C4-2B (cell line): ENCODE data around the gene EFCAB8.

Experiments
- H3K27ac ChIP-seq: fragments of 450-650 bp; 2 replicates; pipeline ENCODE4 v1.5.1; 2017
- CTCF ChIP-seq: fragments of 450-650 bp; conservative IDR thresholded peaks from 2 replicates; pipeline ENCODE4 v1.5.1; 2017; ENCODE audit warnings: mild to moderate bottlenecking
- ZFX ChIP-seq: fragments of 450-650 bp; IDR thresholded peaks from 2 replicates; pipeline ENCODE4 v1.6.1; 2017

EFCAB8 gene

DNA sequence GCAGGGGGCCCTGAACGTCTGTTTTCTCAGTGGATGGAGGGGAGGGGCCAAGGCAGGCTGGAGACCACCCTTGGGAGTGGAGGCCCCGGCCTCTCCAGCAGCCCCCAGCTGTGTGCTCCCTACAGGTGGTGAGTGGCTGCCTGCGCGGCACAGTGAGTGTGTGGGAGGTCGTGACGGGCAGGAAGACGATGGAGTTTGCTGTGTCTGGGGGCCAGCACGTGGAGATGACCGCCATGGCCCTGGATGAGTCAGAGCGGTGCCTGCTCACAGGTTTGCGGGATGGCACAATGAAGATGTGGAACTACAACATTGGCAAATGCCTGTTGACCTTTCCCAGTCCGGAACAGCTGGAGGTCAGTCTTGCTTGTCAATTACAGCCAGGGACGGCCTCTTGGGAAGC is 52.6 kb downstream of the EFCAB8 start:
- TF ChIP-seq ZFX (no peak), CTCF (no peak)
- no peak overlapping the region for H3K27ac ChIP-seq

DNA sequence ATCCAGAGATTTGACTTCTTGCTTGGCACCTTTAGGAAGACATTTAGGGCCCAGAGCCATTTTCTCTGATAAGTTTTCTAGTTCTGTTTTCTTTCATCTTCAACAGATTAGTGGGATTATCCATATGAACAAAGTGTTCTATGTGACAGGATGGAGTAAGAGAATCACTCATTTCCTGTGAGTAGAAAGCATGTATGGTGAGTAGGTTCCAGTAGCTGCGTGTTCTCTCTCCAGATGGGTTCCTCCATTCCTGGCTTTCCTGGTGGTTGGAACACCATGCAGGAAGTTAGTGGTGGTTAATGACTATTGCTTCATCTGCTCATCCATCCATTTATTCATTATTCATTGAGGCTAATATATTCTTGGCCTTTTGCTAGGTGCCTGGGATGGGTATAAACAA is 54.0 kb downstream of the EFCAB8 start:
- H3K27ac ChIP-seq = no peak overlapping the region
- TF ChIP-seq CTCF (no peak), ZFX (no peak)

DNA sequence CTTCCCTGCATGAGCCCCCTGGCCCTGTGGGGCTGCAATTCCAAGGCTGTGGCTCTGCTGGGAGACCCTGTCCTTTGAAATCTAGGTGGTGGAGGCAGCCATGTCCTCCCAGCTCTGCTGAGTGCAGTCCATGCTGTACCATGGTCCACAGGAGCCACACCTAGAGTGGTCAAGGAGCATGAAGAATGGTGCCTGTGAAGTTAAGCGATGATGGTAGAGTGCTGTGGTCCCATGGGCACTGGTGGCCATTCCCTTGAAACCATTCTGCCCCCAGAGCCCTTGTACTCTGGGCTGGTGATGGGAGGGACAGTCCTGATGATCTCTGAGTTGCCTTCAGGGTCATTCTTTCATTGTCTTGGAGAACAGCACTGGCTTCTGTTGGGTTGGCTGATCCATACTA is 55.3 kb downstream of the EFCAB8 start:
- H3K27ac ChIP-seq = no peak overlapping the region
- TF ChIP-seq ZFX = no peak
- TF ChIP-seq CTCF = no peak

GRCh38 chr20:32917191-32917950 is 58.6 kb downstream of the EFCAB8 start:
- TF ChIP-seq CTCF = no peak
- no peak for TF ChIP-seq ZFX
- H3K27ac ChIP-seq = no peak overlapping the region

- no peak for TF ChIP-seq ZFX
- TF ChIP-seq CTCF = no peak
- no peak overlapping the region for H3K27ac ChIP-seq
Measured at GRCh38 chr20:32918296-32918695, 59.6 kb downstream of the EFCAB8 start.

- TF ChIP-seq CTCF (no peak), ZFX (no peak)
- H3K27ac ChIP-seq = no peak overlapping the region
Measured at GRCh38 chr20:32918751-32919150, 60.0 kb downstream of the EFCAB8 start.

DNA sequence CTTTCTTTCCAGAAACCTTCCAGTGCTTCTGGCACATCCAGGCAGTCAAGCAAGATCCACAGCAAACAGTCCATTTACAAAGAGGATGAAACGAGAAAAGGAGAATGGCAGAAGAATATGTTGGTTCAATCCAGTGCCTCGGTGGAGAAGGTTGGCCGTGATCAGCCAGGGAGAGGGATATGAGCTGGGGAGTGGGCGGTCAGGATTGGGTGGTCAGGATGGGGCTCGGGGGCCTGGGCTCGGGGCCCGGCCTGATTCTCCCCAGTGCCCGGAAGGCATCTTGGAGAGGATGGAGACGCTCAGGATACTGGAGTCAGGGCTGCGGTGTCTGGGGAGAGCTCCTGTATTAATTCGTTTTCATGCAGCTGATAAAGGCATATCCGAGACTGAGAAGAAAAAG is 61.3 kb downstream of the EFCAB8 start:
- no peak for TF ChIP-seq ZFX
- no peak for TF ChIP-seq CTCF
- no peak overlapping the region for H3K27ac ChIP-seq
